Measurements from ENCODE around the gene EXOC6. TPM values are rescaled to one million over a fixed set of nuclear protein-coding genes. Genes with fewer than 3 reads are reported as not detected.

EXOC6 gene
- total and polyA plus RNA-seq, 8 donors: 1.7 to 21.3 (median 4.6) TPM

- peak overlapping the region in 3 of 4 donors; percentile 1 to 22 (median 9) for H3K4me3 ChIP-seq
- intact Hi-C loops (cut with DNase I; ENCODE audit: low total_unique reads): loop anchor here (10.0 kb wide), 1 partner anchor 54 kb away; no protein-coding TSS in a partner anchor
Measured at GRCh38 chr10:92830478-92831389, 17.6 kb upstream of the EXOC6 start.

DNA sequence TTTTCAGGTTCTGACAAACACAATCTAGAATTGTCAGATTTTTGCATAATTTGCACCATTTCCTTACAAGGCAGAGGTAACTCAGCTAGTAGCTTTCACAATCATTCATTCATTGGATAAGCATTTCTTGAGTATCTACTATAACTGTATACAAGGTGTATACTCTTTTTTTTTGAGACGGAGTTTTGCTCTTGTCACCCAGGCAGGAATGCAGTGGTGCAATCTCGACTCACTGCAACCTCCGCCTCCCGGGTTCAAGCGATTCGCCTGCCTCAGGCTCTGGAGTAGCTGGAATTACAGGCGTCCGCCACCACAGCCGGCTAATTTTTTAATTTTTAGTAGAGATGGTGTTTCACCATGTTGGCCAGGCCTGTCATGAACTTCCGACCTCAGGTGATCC lies 16.2 kb upstream of the EXOC6 start:
- DNase-seq: no peak
- Histone ChIP-seq H3K4me1 (no peaks in the 10 kb centered on the region), H3K9me3 (no peaks in the 10 kb centered on the region), H3K27me3 (no peaks in the 10 kb centered on the region), H3K4me3 (no peak overlapping the region), H3K36me3 (no peaks in the 10 kb centered on the region), H3K27ac (no peak overlapping the region)
- intact Hi-C loops (cut with DNase I; ENCODE audit: low total_unique reads): loop anchor here (10.0 kb wide), 1 partner anchor 53 kb away; no protein-coding TSS in a partner anchor
- WGBS, 5 donors: 96 to 99% (median 98%) methylated on average over 10 of the region's 10 CpGs
- TF ChIP-seq POLR2A (IDR thresholded peaks at IDR 0.05) (no peak), CTCF (IDR thresholded peaks at IDR 0.05) (no peak), EP300 (IDR thresholded peaks at IDR 0.05) (no peak), POLR2AphosphoS5 (IDR thresholded peaks at IDR 0.05) (no peak)

More at GRCh38 chr10:92830478-92831389, 17.6 kb upstream of the EXOC6 start:
- peak in 1 of 2 donors; percentile 23 for DNase-seq
- Histone ChIP-seq H3K36me3 (no peaks in the 10 kb centered on the region), H3K27me3 (no peaks in the 10 kb centered on the region), H3K27ac (peak overlapping the region in 1 of 5 donors; percentile 34), H3K9me3 (no peaks in the 10 kb centered on the region), H3K4me1 (no peaks in the 10 kb centered on the region)
- 73 to 81% (median 80%) methylated on average over 12 of the region's 12 CpGs for WGBS, 5 donors
- TF ChIP-seq EP300 (IDR thresholded peaks at IDR 0.05): no peak
- TF ChIP-seq CTCF (IDR thresholded peaks at IDR 0.05): no peak
- no peak for TF ChIP-seq POLR2A (IDR thresholded peaks at IDR 0.05)

- WGBS, 5 donors: 57 to 87% (median 81%) methylated on average over 2 of the region's 2 CpGs
- no peak overlapping the region for H3K4me3 ChIP-seq
Measured at GRCh38 chr10:92832998-92833650, 15.2 kb upstream of the EXOC6 start.

More at GRCh38 chr10:92832998-92833650, 15.2 kb upstream of the EXOC6 start:
- intact Hi-C loops (cut with DNase I; ENCODE audit: low total_unique reads): loop anchor here (10.0 kb wide), 1 partner anchor 52 kb away; no protein-coding TSS in a partner anchor
- DNase-seq: no peak
- H3K27ac ChIP-seq: no peak overlapping the region
- no peaks in the 10 kb centered on the region for H3K27me3 ChIP-seq
- H3K9me3 ChIP-seq: no peaks in the 10 kb centered on the region
- no peaks in the 10 kb centered on the region for H3K4me1 ChIP-seq
- H3K36me3 ChIP-seq: no peaks in the 10 kb centered on the region
- no peak for TF ChIP-seq EP300 (IDR thresholded peaks at IDR 0.05)
- no peak for TF ChIP-seq CTCF (IDR thresholded peaks at IDR 0.05)
- TF ChIP-seq POLR2A (IDR thresholded peaks at IDR 0.05): no peak
- no peak for TF ChIP-seq POLR2AphosphoS5 (IDR thresholded peaks at IDR 0.05)
